Small intestine (tissue), 7 donors: ENCODE data around the gene ZNF512. TPM values are rescaled to one million over a fixed set of nuclear protein-coding genes. Genes with fewer than 3 reads are reported as not detected.

ENCODE experiments used
- DNase-seq, 2 donors: peaks; one replicate each; pipeline versions ENCODE4 v3.0.0 to v3.0.0-alpha.2; 2013
- FAIRE-seq: peaks from 2 replicates; lab custom pipeline; 2012; peaks lifted over from hg19 to GRCh38; lab: Jason Lieb, UNC
- H3K27ac ChIP-seq, 3 donors: one replicate each; pipeline ENCODE4 v1.5.1; 2013; ENCODE audit warnings: low read length in 2 of 3, mild to moderate bottlenecking in 2 of 3, control low read depth in 1 of 3, inconsistent platforms in 1 of 3, low read depth in 1 of 3, moderate library complexity in 1 of 3
- H3K27me3 ChIP-seq, 3 donors: one replicate each; pipeline ENCODE4 v1.6.1; 2013; ENCODE audit warnings: low read length in 3 of 3, inconsistent platforms in 1 of 3; ENCODE audit not compliant: control insufficient read depth in 3 of 3, insufficient read depth in 3 of 3
- H3K36me3 ChIP-seq, 3 donors: one replicate each; pipeline ENCODE4 v1.6.1; 2013; ENCODE audit warnings: low read length in 3 of 3, inconsistent platforms in 1 of 3, low read depth in 1 of 3, mild to moderate bottlenecking in 1 of 3, moderate library complexity in 1 of 3; ENCODE audit not compliant: control insufficient read depth in 3 of 3, insufficient read depth in 2 of 3
- H3K4me1 ChIP-seq, 3 donors: one replicate each; pipeline ENCODE4 v1.6.1; 2013; ENCODE audit warnings: low read length in 2 of 3, inconsistent platforms in 1 of 3, low read depth in 1 of 3, mild to moderate bottlenecking in 1 of 3, moderate library complexity in 1 of 3; ENCODE audit not compliant: control insufficient read depth in 3 of 3, insufficient read depth in 2 of 3
- H3K4me3 ChIP-seq, 3 donors: one replicate each; pipeline ENCODE4 v1.5.1; 2013; ENCODE audit warnings: low read length in 3 of 3, control low read depth in 1 of 3, inconsistent platforms in 1 of 3, low read depth in 1 of 3, mild to moderate bottlenecking in 1 of 3, moderate library complexity in 1 of 3
- H3K9me3 ChIP-seq, 2 donors: one replicate each; pipeline ENCODE4 v1.6.1; 2013; ENCODE audit warnings: low read depth in 1 of 2, low read length in 1 of 2; ENCODE audit not compliant: control insufficient read depth in 2 of 2, insufficient read depth in 1 of 2
- WGBS, 3 donors: extraction: QIAGEN DNeasy Blood & Tissue Kit; methylation state at CpG; one replicate each; pipeline ENCODE4 v1.1.7; 2013; 5-methylcytosine and 5-hydroxymethylcytosine counted together
- polyA plus RNA-seq, 4 donors: library from polyadenylated mRNA; stranded (reverse) in 3 of 4; unstranded in 1 of 4; fragments of 200-250 nt in 3 of 4; fragments of 120-200 nt in 1 of 4; gene quantifications; one replicate each; pipeline versions ENCODE4 v1.2.1 to v1.2.3, GENCODE V29; 2013
- donor health status: healthy with polysubstance abuse.
- donor health status: control.
- donor health status: control.
- donor health status: Bipolar disorder and iron deficiency.
- donor health status: healthy.

The ZNF512 gene
- polyA plus RNA-seq, 4 donors: 3.4 to 34.3 (median 7.2) TPM

DNA sequence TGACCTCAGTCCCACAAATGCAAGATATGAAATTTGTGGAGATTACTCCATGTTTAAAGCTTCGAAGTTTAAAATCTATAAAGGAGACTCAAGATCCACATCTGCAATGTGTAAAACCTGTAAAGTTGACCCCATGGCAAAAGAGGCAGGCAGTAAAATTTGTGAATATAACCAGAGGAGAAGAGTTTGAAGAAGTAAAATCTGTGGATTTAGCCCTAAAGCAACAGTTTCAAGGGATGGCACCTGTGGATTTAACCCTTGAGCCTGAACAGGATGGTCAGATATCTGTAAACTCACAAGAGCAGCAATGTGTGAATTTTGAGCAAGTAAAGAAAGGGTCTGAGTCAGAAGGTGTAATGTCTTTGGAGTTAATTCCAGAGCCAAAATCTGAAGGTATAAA, 11.2 kb upstream of the ZNF512 start:
- H3K27ac ChIP-seq: no peak overlapping the region
- DNase-seq (no peak), FAIRE-seq (no peak)
- H3K36me3 ChIP-seq: peaks cover 0 to 2% (median 0%) of the 10 kb centered on the region in 3 donors
- H3K4me3 ChIP-seq: no peak overlapping the region
- WGBS, 3 donors: 87 to 97% (median 92%) methylated on average over 1 of the region's 1 CpG
- peaks cover 0 to 8% (median 8%) of the 10 kb centered on the region in 3 donors for H3K27me3 ChIP-seq
- H3K4me1 ChIP-seq: no peaks in the 10 kb centered on the region
- H3K9me3 ChIP-seq: peaks cover 0 to 38% of the 10 kb centered on the region in 2 donors

DNA sequence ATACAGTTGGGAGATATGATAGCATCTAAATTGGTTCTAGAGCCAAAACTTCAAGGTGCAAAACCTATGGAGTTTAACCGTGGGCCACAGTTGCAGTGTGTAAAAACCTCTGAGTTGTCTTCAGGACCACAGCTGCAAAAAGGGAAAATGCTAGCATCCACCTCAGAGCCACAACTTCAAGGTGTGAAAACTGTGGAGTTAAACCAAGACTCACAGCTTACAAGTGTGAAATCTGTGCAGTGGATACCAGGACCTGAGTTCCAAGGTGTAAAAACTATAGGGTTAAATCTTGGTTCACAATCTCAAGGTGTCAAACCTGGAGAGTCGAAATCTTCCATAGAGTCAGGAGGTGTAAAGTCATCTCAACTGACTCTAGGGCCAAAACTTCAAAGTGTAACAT, 10.4 kb upstream of the ZNF512 start:
- Histone ChIP-seq H3K9me3 (peaks cover 0 to 46% of the 10 kb centered on the region in 2 donors), H3K27ac (no peak overlapping the region), H3K4me1 (no peaks in the 10 kb centered on the region), H3K27me3 (peaks cover 0 to 8% (median 8%) of the 10 kb centered on the region in 3 donors), H3K4me3 (no peak overlapping the region), H3K36me3 (peaks cover 0 to 2% (median 0%) of the 10 kb centered on the region in 3 donors)
- no peak for DNase-seq
- FAIRE-seq: no peak
- WGBS, 3 donors: 64 to 68% (median 67%) methylated on average over 2 of the region's 2 CpGs

DNA sequence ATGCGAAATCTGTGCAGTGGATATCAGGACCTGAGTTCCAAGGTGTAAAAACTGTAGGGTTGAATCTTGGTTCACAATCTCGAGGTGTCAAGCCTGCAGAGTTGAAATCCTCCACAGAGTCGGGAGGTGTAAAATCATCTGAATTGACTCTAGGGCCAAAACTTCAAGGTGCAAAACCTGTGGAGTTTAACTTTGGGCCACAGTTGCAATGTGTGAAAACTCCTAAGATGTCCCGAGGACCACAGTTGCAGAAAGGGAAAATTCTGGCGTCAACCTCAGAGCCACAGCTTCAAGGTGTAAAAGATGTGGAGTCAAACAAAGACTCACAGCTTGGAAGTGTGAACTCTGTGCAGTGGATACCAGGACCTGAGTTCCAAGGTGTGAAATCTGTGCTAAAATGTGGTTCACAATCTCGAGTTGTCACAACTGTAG, 9.8 kb upstream of the ZNF512 start:
- no peak overlapping the region for H3K27ac ChIP-seq
- no peak for DNase-seq
- WGBS, 3 donors: 56 to 68% (median 62%) methylated on average over 6 of the region's 6 CpGs
- no peak overlapping the region for H3K4me3 ChIP-seq
- H3K36me3 ChIP-seq: peaks cover 0 to 2% (median 0%) of the 10 kb centered on the region in 3 donors
- peaks cover 0 to 8% (median 4%) of the 10 kb centered on the region in 3 donors for H3K27me3 ChIP-seq
- FAIRE-seq: no peak
- H3K9me3 ChIP-seq: peaks cover 0 to 51% of the 10 kb centered on the region in 2 donors
- H3K4me1 ChIP-seq: no peaks in the 10 kb centered on the region

DNA sequence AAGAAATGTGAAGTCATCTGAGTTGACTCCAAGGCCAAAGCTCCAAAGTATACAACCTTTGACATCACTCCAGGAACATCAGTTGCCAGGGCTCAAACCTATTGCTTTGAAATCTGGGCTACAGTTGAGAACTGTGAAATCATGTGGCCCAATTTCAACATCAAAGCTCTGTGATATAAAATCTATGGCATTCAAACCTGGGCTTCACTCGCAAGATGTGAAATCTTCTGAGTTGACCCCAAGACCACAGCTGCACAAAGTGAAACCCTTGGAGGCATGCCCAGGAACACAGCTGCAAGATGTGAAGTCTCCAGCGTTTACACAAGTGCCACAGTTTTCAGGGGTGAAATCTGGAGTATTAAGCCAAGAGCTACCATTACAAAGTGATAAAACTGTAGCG, 9.4 kb upstream of the ZNF512 start:
- no peak overlapping the region for H3K27ac ChIP-seq
- peaks cover 0 to 4% (median under 1%) of the 10 kb centered on the region in 3 donors for H3K27me3 ChIP-seq
- peaks cover 0 to 2% (median 0%) of the 10 kb centered on the region in 3 donors for H3K36me3 ChIP-seq
- no peaks in the 10 kb centered on the region for H3K4me1 ChIP-seq
- no peak overlapping the region for H3K4me3 ChIP-seq
- FAIRE-seq (no peak), DNase-seq (no peak)
- WGBS, 3 donors: 74 to 79% (median 75%) methylated on average over 3 of the region's 3 CpGs
- H3K9me3 ChIP-seq: peaks cover 0 to 54% of the 10 kb centered on the region in 2 donors

DNA sequence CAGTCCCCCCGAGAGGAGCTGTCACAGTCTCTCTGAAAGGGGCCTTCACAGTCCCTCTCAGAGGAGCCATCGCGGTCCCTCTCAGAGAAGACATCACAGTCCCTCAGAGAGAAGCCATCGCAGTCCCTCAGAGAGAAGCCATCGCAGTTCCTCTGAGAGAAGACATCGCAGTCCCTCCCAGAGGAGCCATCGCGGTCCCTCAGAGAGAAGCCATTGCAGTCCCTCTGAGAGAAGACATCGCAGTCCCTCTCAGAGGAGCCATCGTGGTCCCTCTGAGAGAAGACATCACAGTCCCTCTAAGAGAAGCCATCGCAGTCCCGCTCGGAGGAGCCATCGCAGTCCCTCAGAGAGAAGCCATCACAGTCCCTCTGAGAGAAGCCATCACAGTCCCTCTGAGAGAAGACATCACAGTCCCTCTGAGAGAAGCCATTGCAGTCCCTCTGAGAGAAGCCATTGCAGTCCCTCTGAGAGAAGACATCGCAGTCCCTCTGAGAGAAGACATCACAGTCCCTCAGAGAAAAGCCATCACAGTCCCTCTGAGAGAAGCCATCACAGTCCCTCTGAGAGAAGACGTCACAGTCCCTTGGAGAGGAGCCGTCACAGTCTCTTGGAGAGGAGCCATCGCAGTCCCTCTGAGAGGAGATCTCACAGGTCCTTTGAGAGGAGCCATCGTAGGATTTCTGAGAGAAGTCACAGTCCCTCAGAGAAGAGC, 1.3 kb upstream of the ZNF512 start:
- Histone ChIP-seq H3K4me1 (peaks cover 6 to 10% (median 6%) of the 10 kb centered on the region in 3 donors), H3K4me3 (no peak overlapping the region), H3K36me3 (no peaks in the 10 kb centered on the region), H3K9me3 (peaks cover 0 to 46% of the 10 kb centered on the region in 2 donors), H3K27me3 (peaks cover 0 to 3% (median 0%) of the 10 kb centered on the region in 3 donors), H3K27ac (peak overlapping the region in 1 of 3 donors; percentile 84)
- 97 to 98% (median 97%) methylated on average over 19 of the region's 19 CpGs for WGBS, 3 donors
- DNase-seq: no peak
- FAIRE-seq: no peak

- 87 to 95% (median 93%) methylated on average over 16 of the region's 16 CpGs for WGBS, 3 donors
- Histone ChIP-seq H3K9me3 (peaks cover 0 to 40% of the 10 kb centered on the region in 2 donors), H3K4me3 (peak overlapping the region in 2 of 3 donors; percentile 67 to 74), H3K27me3 (peaks cover 0 to 3% (median 0%) of the 10 kb centered on the region in 3 donors), H3K4me1 (peaks cover 6 to 10% (median 6%) of the 10 kb centered on the region in 3 donors), H3K27ac (peak overlapping the region; percentile 4 to 84 (median 49)), H3K36me3 (no peaks in the 10 kb centered on the region)
- FAIRE-seq: no peak
- no peak for DNase-seq
Measured at GRCh38 chr2:27582129-27582694, 630 bp upstream of the ZNF512 start.

DNA sequence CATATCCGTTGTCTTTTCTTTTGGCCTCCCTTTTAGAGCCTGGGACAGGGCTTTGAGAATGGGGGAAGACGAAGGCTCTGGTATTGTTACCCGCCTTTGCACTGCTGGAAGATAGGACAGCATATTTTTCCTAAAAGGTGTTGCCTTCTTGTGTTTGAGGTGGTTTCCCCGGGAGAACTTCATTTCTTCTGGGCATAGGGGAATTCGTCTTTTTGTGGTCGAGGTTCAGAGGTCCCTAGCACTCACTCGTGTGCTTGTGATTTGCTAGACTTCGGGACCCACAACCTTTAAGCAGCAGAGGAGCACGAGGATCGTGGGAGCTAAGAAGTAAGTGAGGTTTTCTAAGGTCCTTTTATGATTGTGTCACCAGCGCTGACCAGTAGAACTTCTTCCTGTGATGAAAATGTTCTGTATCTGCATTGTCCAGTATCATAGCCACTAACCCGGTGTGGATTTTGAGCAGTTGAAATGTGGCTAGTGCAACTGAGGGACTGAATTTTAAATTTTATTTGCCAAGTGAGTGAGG, 611 bp downstream of the ZNF512 start:
- Histone ChIP-seq H3K4me1 (peaks cover 6 to 10% (median 6%) of the 10 kb centered on the region in 3 donors), H3K36me3 (peaks cover 0 to 3% (median 0%) of the 10 kb centered on the region in 3 donors), H3K4me3 (peak overlapping the region; percentile 62 to 74 (median 67)), H3K27me3 (peaks cover 0 to 3% (median 0%) of the 10 kb centered on the region in 3 donors), H3K27ac (peak overlapping the region; percentile 4 to 84 (median 49)), H3K9me3 (peaks cover 0 to 29% of the 10 kb centered on the region in 2 donors)
- no peak for DNase-seq
- FAIRE-seq: no peak
- WGBS, 3 donors: 5 to 9% (median 7%) methylated on average over 12 of the region's 12 CpGs

DNA sequence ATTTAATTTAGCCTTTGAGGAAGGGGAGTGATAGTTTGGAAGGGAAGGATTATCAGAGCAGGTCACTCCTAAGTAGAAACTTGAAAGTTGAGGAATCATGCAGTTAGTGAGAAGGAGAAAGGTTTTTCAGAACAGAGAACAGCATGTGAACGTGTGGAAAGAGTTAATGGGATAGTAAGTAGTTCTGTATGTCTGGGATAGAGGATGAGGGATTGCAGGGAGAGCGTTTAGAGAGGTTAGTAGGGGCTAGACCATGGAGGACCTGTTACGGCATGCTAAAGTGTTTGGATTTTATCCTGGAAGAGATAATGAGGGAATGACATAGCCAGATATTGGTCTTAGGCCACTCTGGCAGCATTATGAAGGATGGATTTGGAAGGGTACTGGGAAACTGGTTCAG, 1.8 kb downstream of the ZNF512 start:
- Histone ChIP-seq H3K27ac (no peak overlapping the region), H3K4me1 (peaks cover 6 to 10% (median 6%) of the 10 kb centered on the region in 3 donors), H3K4me3 (no peak overlapping the region), H3K9me3 (peaks cover 0 to 26% of the 10 kb centered on the region in 2 donors), H3K27me3 (peaks cover 0 to 3% (median 0%) of the 10 kb centered on the region in 3 donors), H3K36me3 (peaks cover 0 to 3% (median 0%) of the 10 kb centered on the region in 3 donors)
- no peak for FAIRE-seq
- 82 to 90% (median 86%) methylated on average over 3 of the region's 3 CpGs for WGBS, 3 donors
- DNase-seq: no peak
